RWPE1 (cell line): ENCODE measurements around the gene STEAP2.

Experiments used
- CTCF ChIA-PET: fragments of 350-600 bp; sonication (Branson Sonifier 250); formaldehyde crosslinking; extraction: SDS; loops from one replicate; lab custom pipeline; 2021; lab: Yijun Ruan, JAX
- POLR2A ChIA-PET: fragments of 400-600 bp; formaldehyde crosslinking; extraction: SDS; loops from one replicate; lab custom pipeline; 2020; ENCODE audit warnings: antibody characterized with exemption; ENCODE audit not compliant: low non-redundant PET; lab: Yijun Ruan, JAX
- DNase-seq: peaks from one replicate; pipeline ENCODE4 v3.0.0; 2012; ENCODE audit warnings: low spot score
- H3K27ac ChIP-seq: fragments of 450-650 bp; 2 replicates; pipeline ENCODE4 v1.5.1; 2017
- CTCF ChIP-seq: fragments of 450-650 bp; conservative IDR thresholded peaks from 2 replicates; pipeline ENCODE4 v1.5.1; 2017; ENCODE audit warnings: low read depth, mild to moderate bottlenecking

STEAP2 gene

GRCh38 chr7:90269163-90269562 lies 57.6 kb downstream of the STEAP2 start:
- no peak for TF ChIP-seq CTCF
- no peak for DNase-seq
- ChIA-PET CTCF (no interaction called here), POLR2A (no interaction called here)
- no peak overlapping the region for H3K27ac ChIP-seq

GRCh38 chr7:90270431-90271178 lies 59.1 kb downstream of the STEAP2 start:
- CTCF ChIA-PET = no interaction called here
- POLR2A ChIA-PET = no interaction called here
- no peak overlapping the region for H3K27ac ChIP-seq

GRCh38 chr7:90271753-90272152 lies 60.2 kb downstream of the STEAP2 start:
- TF ChIP-seq CTCF = no peak
- ChIA-PET CTCF (interaction anchor here (0.9 kb wide), 1 partner anchor 49 kb away, joined by 3 read pairs; no protein-coding TSS in a partner anchor), POLR2A (no interaction called here)
- no peak overlapping the region for H3K27ac ChIP-seq
- DNase-seq = no peak

More at GRCh38 chr7:90270431-90271178, 59.1 kb downstream of the STEAP2 start:
- DNase-seq = no peak
- TF ChIP-seq CTCF = no peak

GRCh38 chr7:90272242-90272641 lies 60.7 kb downstream of the STEAP2 start:
- DNase-seq = no peak
- H3K27ac ChIP-seq = no peak overlapping the region
- no peak for TF ChIP-seq CTCF
- CTCF ChIA-PET = interaction anchor here (0.9 kb wide), 1 partner anchor 49 kb away, joined by 3 read pairs; no protein-coding TSS in a partner anchor
- POLR2A ChIA-PET = no interaction called here

DNA sequence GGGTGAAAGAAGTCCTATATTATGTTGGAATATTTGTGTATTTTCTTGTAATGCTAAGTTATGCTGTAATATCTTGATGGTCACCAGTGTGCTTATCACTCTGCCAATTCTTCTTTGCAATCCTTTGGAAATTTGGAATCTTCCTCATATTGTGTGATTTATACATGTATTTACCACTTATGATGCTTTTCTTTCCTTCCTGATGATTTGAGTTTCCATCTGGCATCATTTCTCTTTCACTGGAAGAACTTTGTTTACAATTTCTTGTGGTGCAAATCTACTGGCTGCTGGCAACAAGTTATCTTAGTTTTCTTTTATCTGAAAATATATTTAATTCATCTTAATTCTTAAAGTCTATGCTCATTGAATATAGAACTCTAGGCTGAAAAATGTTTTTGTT lies 62.6 kb downstream of the STEAP2 start:
- CTCF ChIA-PET = no interaction called here

GRCh38 chr7:90276033-90276728 lies 64.6 kb downstream of the STEAP2 start:
- POLR2A ChIA-PET = no interaction called here
- DNase-seq = no peak
- CTCF ChIA-PET = no interaction called here
- no peak overlapping the region for H3K27ac ChIP-seq
- TF ChIP-seq CTCF = no peak

More for the DNA sequence above, 62.6 kb downstream of the STEAP2 start:
- no peak overlapping the region for H3K27ac ChIP-seq
- DNase-seq = no peak
- POLR2A ChIA-PET = no interaction called here
- TF ChIP-seq CTCF = no peak
